HT-29 (cell line): ENCODE data around the gene NUP98. TPM values are rescaled to one million over a fixed set of nuclear protein-coding genes. Genes with fewer than 3 reads are reported as not detected.
"Not testable (repeated sequence)": the region's sequence is repeated elsewhere in the genome, so short reads cannot be mapped to it uniquely, and the experiment has no call there.

ENCODE experiments used
- DNase-seq: peaks from one replicate; pipeline ENCODE4 v3.0.0-alpha.2; 2015; ENCODE audit warnings: low spot score
- total RNA-seq: library from RNA; depleted of rRNA; stranded (reverse); fragments of >200 nt; shearing (Covaris generic); gene quantifications from 2 replicates; pipeline ENCODE4 v1.2.3, GENCODE V29; 2014

The NUP98 gene
- total RNA-seq, 1 experiment from 2014 or later: 165 TPM

GRCh38 chr11:3799143-3799542 lies 1.8 kb upstream of the NUP98 start:
- DNase-seq: no peak

- DNase-seq: peak; percentile 24
Measured at GRCh38 chr11:3796801-3797328, 489 bp downstream of the NUP98 start.

GRCh38 chr11:3796346-3796745 lies 1.0 kb downstream of the NUP98 start:
- DNase-seq: peak; percentile 39

GRCh38 chr11:3796002-3796311 lies 1.4 kb downstream of the NUP98 start:
- no peak for DNase-seq

GRCh38 chr11:3795131-3796001 lies 2.0 kb downstream of the NUP98 start:
- no peak for DNase-seq

DNA sequence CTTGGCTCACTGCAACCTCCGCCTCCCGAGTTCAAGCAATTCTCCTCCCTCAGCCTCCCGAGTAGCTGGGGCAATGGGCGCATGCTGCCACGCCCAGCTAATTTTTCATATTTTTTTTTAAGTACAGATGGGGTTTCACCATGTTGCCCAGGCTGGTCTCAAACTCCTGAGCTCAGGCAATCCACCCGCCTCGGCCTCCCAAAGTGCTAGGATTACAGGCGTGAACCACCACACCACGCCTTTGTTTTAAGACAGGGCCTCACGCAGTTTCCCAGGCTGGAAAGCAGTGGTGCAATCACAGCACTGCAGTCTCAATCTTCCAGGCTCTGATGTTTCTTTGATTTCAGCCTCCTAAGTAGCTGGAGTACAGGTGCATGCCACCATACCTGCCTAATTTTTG lies 3.0 kb downstream of the NUP98 start:
- DNase-seq: not testable (repeated sequence)

DNA sequence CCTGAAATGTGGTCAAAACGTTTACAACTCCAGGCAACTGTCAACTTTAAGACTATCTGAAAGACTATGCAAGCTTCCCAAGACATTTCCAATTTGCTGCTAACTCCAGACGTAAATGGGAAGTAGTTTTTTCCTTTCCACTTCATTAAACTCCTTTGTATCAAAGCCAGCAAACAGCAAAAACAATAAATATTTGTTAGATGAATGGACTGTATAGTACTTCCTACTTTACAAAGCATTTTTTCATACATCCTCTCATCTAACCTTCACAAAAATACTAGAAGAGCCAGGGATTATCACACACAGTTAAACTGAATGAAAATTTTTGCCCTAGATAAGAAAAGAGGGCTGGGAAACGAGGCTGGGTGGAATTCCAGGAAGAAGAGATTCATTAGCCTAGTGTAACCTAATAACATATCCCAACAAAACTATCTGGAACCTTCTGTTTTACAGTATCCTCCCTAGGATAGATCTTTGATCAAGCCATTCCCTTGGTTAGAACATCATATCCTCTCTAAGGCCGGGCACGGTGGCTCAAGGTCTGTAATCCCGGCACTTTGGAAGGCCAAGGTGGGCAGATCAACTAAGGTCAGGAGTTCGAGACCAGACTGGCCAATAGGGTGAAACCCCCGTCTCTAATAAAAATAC lies 10.4 kb downstream of the NUP98 start:
- DNase-seq: no peak

DNA sequence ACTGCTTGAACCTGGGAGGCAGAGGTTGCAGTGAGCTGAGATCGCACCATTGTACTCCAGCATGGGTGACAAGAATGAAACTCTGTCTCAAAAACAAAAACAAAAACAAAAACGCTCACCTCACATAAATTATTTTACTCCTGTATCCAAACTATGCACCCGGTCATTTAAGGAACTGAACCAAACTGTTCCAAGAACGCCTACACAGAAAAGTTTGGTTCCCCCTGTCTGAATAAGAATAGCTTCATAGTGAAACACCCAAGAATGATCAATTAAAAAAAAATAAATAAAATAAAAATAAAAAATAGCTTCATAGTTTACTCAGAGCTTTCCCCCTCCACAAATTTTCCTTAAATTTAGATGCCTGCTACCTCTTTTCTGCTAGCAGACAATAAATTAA lies 13.7 kb downstream of the NUP98 start:
- no peak for DNase-seq

DNA sequence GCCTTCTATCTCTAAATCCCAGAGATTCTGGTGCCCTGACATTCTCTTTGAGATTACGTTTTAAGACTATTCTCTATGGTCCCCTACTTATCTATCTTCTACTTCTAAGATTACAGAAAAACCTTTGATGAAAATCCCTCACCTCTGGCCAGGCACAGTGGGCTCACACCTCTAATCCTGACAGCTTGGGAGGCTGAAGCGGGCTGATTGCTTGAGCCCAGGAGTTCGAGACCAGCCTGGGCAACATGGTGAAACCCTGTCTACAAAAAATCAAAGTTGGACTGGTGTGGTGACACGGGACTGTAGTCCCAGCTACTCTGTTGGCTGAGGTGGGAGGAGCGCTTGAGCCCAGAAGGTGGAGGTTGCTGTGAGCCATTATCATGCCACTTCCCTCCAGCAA lies 14.4 kb downstream of the NUP98 start:
- no peak for DNase-seq

GRCh38 chr11:3781423-3781822 lies 15.9 kb downstream of the NUP98 start:
- DNase-seq: no peak

GRCh38 chr11:3775736-3776406 lies 21.5 kb downstream of the NUP98 start:
- no peak for DNase-seq

GRCh38 chr11:3773180-3773579 lies 24.2 kb downstream of the NUP98 start:
- no peak for DNase-seq

- DNase-seq: no peak
Measured at GRCh38 chr11:3767536-3767935, 29.8 kb downstream of the NUP98 start.

- DNase-seq: not testable (repeated sequence)
Measured at GRCh38 chr11:3766836-3767235, 30.5 kb downstream of the NUP98 start.

- no peak for DNase-seq
Measured at GRCh38 chr11:3764266-3764665, 33.1 kb downstream of the NUP98 start.

DNA sequence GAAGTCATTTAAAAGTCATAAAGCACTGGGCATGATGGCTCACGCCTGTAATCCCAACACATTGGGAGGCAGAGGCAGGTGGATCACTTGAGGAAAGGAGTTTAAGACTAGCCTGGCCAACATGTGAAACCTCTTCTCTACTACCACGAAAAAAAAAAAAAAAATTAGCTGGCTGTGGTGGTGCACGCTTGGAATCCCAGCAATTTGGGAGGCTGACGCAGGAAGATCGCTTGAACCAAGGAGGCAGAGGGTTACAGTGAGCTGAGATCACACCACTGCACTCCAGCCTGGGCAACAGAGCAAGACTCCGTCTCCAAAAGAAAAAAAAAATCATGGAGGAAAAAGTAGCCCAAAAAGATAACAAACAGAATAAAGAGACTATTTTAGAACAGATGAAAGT lies 42.2 kb downstream of the NUP98 start:
- DNase-seq: no peak

- no peak for DNase-seq
Measured at GRCh38 chr11:3753110-3753509, 44.2 kb downstream of the NUP98 start.

GRCh38 chr11:3747704-3748103 lies 49.6 kb downstream of the NUP98 start:
- DNase-seq: no peak

- DNase-seq: peak; percentile 50
Measured at GRCh38 chr11:3745161-3745560, 52.2 kb downstream of the NUP98 start.

- no peak for DNase-seq
Measured at GRCh38 chr11:3738723-3739122, 58.6 kb downstream of the NUP98 start.

DNA sequence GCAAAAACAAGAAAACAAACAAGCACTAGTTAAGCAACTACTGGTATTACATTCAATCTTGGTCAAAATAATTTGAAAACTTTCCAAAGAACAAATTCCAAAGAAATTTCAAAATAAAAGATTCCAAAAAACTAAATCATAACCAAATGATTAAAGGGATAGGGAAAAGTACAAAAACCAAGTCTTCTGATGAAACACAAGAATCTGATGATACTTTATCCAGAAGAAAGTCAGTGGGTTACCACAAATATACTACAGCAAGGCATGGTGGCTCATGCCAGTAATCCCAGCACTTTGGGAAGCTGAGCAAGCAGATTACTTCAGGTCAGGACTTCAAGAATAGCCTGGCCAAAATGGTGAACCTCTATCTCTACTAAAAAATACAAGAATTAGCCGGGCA lies 59.1 kb downstream of the NUP98 start:
- no peak for DNase-seq

DNA sequence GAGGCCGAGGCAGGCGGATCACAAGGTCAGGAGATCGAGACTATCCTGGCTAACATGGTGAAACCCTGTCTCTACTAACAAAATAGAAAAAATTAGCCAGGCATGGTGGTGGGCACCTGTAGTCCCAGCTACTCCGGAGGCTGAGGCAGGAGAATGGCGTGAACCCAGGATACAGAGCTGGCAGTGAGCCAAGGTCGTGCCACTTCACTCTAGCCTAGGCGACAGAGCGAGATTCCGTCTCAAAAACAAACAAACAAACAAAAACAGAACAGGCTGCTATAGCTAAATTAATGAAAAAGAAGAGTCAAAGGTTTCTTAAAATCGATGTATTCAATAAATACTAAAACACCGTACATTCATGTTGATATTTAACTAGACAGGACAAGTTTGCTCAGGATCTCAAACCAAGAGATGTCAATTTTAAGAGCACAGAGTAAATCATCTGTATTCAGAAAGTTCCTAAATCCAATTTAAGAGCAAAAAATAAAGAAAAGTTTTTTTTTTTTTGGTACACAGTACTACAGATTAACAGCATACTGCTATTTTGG lies 59.9 kb downstream of the NUP98 start:
- no peak for DNase-seq
